Suprapubic skin (tissue), 4 donors: ENCODE data around the gene PDE6B. TPM values are rescaled to one million over a fixed set of nuclear protein-coding genes. Genes with fewer than 3 reads are reported as not detected.

Experiments used
- DNase-seq, 2 donors: peaks; one replicate each; pipeline ENCODE4 v3.0.0-alpha.2; 2019; ENCODE audit warnings: low spot score in 2 of 2
- H3K27ac ChIP-seq: fragments of 200-600 bp; sonication (generic); one replicate; pipeline ENCODE4 v1.5.1; 2019
- H3K27me3 ChIP-seq: fragments of 200-600 bp; sonication (generic); one replicate; pipeline ENCODE4 v1.5.1; 2019
- H3K36me3 ChIP-seq: fragments of 200-600 bp; sonication (generic); one replicate; pipeline ENCODE4 v1.5.1; 2019
- H3K4me1 ChIP-seq: fragments of 200-600 bp; sonication (generic); one replicate; pipeline ENCODE4 v1.5.1; 2019
- H3K4me3 ChIP-seq: fragments of 200-600 bp; sonication (generic); one replicate; pipeline ENCODE4 v1.5.1; 2019; ENCODE audit warnings: mild to moderate bottlenecking
- H3K9me3 ChIP-seq: fragments of 200-600 bp; sonication (generic); one replicate; pipeline ENCODE4 v1.5.1; 2019
- EP300 ChIP-seq: sonication (generic); formaldehyde crosslinking; IDR thresholded peaks from one replicate; pipeline ENCODE4 v1.6.1; 2017; ENCODE audit warnings: antibody characterized with exemption
- POLR2A ChIP-seq, 2 donors: fragments of 450-650 bp; IDR thresholded peaks; one replicate each; pipeline ENCODE4 v1.6.1; 2017; ENCODE audit warnings: antibody characterized with exemption in 2 of 2, mild to moderate bottlenecking in 2 of 2, moderate library complexity in 2 of 2
- POLR2AphosphoS5 ChIP-seq, 3 donors: sonication (generic); formaldehyde crosslinking; IDR thresholded peaks; one replicate each; pipeline ENCODE4 v1.6.1; 2017; ENCODE audit warnings: antibody characterized with exemption in 3 of 3
- WGBS: methylation state at CpG from one replicate; pipeline ENCODE4 v1.1.5; 2018; 5-methylcytosine and 5-hydroxymethylcytosine counted together
- total RNA-seq, 4 donors: library from RNA; depleted of rRNA; stranded (reverse); fragments of >200 nt; gene quantifications; one replicate each; pipeline ENCODE4 v1.1.0, GENCODE V29; 2016
- TF ChIP-seq, protein P1 (sequence below), 2 donors: fragments of 200-600 bp in 1 of 2; fragments of 450-650 bp in 1 of 2; sonication (generic) in 1 of 2; IDR thresholded peaks; one replicate each; pipeline ENCODE4 v1.5.1; 2016 to 2019; ENCODE audit warnings: antibody characterized with exemption in 2 of 2, mild to moderate bottlenecking in 1 of 2, moderate library complexity in 1 of 2

PDE6B gene
- total RNA-seq, 4 donors from 2014 or later: 0.95 to 9.5 TPM; not detected in 2

DNA sequence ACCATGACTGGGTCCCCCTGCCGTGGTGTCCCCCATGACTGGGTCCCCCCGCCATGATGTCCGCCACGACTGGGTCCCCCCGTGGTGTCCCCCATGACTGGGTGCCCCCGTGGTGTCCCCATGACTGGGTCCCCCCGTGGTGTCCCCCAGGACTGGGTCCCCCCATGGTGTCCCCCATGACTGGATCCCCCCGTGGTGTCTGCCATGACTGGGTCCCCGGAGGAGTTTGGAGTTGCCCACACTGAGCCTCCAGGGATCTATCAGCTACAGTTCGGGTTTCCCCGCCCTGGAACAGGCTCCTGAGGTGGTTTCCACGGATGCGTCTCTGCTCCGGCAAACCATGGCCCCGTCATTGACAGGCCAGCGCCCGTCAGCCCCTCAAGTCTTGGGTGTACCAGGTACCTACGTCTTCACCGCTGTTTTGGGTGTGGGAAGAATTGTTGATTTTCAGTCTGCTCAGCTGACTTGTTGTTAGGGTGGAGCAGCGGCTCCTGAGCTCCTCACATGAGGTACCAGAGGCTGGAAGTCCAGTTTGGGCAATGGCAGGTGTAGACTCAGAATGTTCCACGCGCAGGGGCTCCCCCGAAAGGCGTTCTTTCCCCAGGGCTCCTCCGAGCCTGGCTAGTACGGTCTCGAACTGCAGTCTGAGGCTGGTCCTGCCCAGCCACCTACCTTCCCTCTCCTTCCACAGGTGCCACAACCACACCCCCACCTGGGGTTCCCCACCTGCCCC is 8.3 kb upstream of the PDE6B start:
- Histone ChIP-seq H3K4me3 (no peak overlapping the region), H3K36me3 (no peaks in the 10 kb centered on the region), H3K27me3 (peaks cover 31% of the 10 kb centered on the region), H3K27ac (no peak overlapping the region), H3K9me3 (no peaks in the 10 kb centered on the region), H3K4me1 (no peaks in the 10 kb centered on the region)
- DNase-seq: peak in 1 of 2 donors; percentile 49
- 79% methylated on average over 19 of the region's 27 CpGs for WGBS
- TF ChIP-seq POLR2AphosphoS5 (IDR thresholded peaks at IDR 0.05) (no peak), POLR2A (IDR thresholded peaks at IDR 0.05) (no peak), EP300 (no peak)
- TF ChIP-seq, protein P1, sequence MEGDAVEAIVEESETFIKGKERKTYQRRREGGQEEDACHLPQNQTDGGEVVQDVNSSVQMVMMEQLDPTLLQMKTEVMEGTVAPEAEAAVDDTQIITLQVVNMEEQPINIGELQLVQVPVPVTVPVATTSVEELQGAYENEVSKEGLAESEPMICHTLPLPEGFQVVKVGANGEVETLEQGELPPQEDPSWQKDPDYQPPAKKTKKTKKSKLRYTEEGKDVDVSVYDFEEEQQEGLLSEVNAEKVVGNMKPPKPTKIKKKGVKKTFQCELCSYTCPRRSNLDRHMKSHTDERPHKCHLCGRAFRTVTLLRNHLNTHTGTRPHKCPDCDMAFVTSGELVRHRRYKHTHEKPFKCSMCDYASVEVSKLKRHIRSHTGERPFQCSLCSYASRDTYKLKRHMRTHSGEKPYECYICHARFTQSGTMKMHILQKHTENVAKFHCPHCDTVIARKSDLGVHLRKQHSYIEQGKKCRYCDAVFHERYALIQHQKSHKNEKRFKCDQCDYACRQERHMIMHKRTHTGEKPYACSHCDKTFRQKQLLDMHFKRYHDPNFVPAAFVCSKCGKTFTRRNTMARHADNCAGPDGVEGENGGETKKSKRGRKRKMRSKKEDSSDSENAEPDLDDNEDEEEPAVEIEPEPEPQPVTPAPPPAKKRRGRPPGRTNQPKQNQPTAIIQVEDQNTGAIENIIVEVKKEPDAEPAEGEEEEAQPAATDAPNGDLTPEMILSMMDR (IDR thresholded peaks at IDR 0.05): no peak

DNA sequence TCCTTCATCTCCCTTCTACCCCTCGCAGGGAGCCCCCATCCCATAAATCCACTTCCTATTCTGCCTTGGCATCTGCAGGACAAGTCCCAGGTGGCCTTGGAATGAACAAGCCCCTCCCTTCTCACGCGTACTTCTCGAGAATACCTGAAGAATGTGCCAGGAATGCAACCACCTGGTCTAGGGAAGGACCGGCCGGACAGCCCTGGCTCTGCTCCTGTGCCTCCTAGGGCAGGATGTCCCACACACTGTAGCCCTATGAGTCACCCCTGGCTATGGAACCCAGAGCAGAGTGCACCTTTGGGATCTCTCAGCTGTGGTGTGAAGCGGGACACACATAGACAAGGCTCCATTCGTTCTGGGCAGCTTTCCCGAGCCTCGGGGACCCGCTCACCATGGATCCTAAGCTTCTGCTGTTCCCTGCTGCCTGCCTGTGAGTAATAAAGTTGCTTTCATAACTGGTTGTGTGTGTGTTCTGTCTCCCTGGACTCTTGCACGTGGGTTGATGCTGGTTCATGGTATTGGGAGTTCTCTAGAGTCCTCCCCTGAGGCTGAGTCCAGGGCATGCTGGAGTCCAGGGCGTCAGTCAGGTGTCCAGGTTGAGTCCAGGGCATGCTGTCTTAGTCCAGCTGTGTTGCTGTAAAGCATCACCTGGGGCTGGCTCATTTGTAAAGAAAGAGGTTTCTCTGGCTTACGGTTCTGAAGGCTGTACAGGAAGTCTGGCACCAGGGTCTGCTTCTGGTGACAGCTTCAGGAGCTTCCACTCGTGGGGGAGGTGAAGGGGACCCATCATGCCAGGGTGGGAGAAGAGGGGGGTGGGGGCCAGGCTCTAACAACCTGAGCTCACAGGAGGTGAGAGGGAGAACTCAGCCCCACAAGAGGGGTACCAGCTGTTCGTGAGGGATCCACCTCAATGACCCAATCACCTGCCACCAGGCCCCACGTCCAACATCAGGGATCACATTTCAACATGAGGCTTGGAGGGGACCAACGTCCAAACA is 7.4 kb upstream of the PDE6B start:
- 52% methylated on average over 16 of the region's 18 CpGs for WGBS
- Histone ChIP-seq H3K4me3 (no peak overlapping the region), H3K27me3 (peaks cover 28% of the 10 kb centered on the region), H3K36me3 (no peaks in the 10 kb centered on the region), H3K27ac (no peak overlapping the region), H3K4me1 (no peaks in the 10 kb centered on the region), H3K9me3 (no peaks in the 10 kb centered on the region)
- no peak for TF ChIP-seq POLR2A (IDR thresholded peaks at IDR 0.05)
- TF ChIP-seq, protein P1 (IDR thresholded peaks at IDR 0.05): no peak
- no peak for TF ChIP-seq EP300
- no peak for TF ChIP-seq POLR2AphosphoS5 (IDR thresholded peaks at IDR 0.05)
- peak; percentile 37 to 48 for DNase-seq

DNA sequence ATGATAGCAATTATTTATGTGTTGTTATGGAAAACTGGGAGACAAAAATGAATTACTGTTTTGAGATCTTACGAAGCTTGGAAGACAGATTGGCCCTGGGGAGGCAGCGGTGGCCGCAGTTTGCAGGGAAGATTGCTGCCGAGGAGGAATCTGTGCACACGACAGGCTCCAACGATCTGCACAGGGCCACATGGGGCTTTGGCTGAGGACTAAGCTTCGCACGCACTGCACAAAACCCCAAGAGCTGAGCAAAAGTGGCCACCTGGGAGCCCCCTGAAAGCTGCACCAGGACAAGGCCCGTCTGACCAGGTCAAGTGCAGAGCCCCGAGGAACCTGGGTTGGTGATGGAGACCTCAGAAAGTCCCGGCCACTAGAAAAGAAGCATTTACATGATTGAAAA is 5.2 kb upstream of the PDE6B start:
- 75% methylated on average over 11 of the region's 11 CpGs for WGBS
- H3K27ac ChIP-seq: no peak overlapping the region
- H3K27me3 ChIP-seq: peaks cover 28% of the 10 kb centered on the region
- H3K4me1 ChIP-seq: no peaks in the 10 kb centered on the region
- DNase-seq: peak; percentile 20 to 49
- H3K36me3 ChIP-seq: no peaks in the 10 kb centered on the region
- TF ChIP-seq, protein P1 (IDR thresholded peaks at IDR 0.05): no peak
- TF ChIP-seq POLR2AphosphoS5 (IDR thresholded peaks at IDR 0.05): no peak
- TF ChIP-seq EP300: no peak
- TF ChIP-seq POLR2A (IDR thresholded peaks at IDR 0.05): no peak
- no peaks in the 10 kb centered on the region for H3K9me3 ChIP-seq
- H3K4me3 ChIP-seq: no peak overlapping the region

DNA sequence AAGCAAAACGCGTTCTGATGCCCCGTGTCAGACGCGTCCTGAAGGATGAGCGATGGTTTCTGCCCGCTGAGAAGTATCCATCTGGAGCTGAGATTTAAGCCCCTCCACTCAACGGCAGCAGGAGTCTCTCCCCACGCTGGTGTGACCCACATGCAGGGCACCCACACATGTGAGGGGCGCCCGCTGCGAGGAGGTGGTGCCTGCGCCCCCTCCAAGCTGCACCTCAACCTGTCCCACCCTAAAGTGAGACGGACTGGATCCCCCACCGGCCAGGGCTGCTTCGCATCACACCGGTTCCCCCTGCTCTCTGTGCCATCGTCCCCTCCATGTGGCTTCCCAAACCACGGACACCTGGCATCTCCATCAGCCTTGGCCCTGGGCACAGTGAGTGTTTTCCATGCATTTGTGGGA is 4.5 kb upstream of the PDE6B start:
- Histone ChIP-seq H3K9me3 (no peaks in the 10 kb centered on the region), H3K4me3 (no peak overlapping the region), H3K27ac (no peak overlapping the region), H3K36me3 (no peaks in the 10 kb centered on the region), H3K27me3 (peaks cover 28% of the 10 kb centered on the region), H3K4me1 (no peaks in the 10 kb centered on the region)
- TF ChIP-seq, protein P1 (IDR thresholded peaks at IDR 0.05): no peak
- TF ChIP-seq EP300: no peak
- TF ChIP-seq POLR2A (IDR thresholded peaks at IDR 0.05): no peak
- TF ChIP-seq POLR2AphosphoS5 (IDR thresholded peaks at IDR 0.05): no peak
- 94% methylated on average over 9 of the region's 19 CpGs for WGBS
- DNase-seq: peak; percentile 40 to 75
